ENCODE results near the gene ARHGAP35.

DNA sequence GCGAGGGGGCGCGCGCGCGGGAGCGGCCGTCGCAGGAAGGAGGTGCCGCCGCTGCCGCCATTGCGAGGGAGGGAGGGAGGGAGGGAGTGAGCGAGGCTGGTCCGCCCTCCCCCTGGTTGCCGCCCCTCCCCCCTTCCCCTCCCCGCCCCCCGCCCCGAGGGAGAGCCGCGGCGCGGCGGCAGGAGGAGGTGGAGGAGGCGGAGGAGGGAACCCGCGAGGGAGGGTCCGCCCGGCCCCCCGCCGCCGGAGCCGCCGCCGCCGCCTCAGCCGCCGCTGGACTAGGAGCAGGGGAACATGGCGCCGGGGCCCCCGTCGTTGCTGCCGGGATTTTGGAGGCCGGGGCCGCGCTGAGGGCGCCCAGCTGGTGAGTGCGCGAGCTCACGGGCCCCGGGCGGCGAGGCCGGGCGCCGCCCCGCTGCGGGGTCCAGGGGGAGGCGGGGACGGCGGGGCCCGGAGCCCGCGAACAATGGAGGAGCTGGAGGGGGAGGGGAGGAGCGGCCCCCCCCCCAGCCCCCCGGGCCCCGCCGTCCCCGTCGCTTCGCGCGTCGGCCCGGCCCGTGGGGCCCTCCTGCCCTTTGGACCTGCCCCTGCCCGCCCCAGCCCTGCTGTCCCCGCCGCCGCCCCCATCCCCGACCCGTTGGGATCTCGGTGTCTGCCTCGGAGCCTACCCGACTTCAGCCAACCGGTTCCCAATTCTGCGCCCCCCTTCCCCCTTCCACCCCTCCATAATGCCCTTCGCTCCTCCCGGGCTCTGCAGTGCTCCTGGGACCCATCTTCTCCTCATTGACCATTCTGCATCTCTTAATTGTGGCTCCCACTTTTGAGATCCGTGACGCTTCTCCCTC lies at the start of gene ARHGAP35:
- TF ChIP-seq, protein P1, sequence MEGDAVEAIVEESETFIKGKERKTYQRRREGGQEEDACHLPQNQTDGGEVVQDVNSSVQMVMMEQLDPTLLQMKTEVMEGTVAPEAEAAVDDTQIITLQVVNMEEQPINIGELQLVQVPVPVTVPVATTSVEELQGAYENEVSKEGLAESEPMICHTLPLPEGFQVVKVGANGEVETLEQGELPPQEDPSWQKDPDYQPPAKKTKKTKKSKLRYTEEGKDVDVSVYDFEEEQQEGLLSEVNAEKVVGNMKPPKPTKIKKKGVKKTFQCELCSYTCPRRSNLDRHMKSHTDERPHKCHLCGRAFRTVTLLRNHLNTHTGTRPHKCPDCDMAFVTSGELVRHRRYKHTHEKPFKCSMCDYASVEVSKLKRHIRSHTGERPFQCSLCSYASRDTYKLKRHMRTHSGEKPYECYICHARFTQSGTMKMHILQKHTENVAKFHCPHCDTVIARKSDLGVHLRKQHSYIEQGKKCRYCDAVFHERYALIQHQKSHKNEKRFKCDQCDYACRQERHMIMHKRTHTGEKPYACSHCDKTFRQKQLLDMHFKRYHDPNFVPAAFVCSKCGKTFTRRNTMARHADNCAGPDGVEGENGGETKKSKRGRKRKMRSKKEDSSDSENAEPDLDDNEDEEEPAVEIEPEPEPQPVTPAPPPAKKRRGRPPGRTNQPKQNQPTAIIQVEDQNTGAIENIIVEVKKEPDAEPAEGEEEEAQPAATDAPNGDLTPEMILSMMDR (IDR thresholded peaks at IDR 0.05), result no peak
- no peak for TF ChIP-seq POLR2A (IDR thresholded peaks at IDR 0.05)
- peak in 2 of 3 donors; percentile 3 to 37 for TF ChIP-seq POLR2AphosphoS5 (IDR thresholded peaks at IDR 0.05)
- no peak for TF ChIP-seq EP300 (IDR thresholded peaks at IDR 0.05; ENCODE audit: low read depth)

All from transverse colon (tissue), 4 donors.